Fibroblast of lung (primary cell): ENCODE results near the gene FBXO31. TPM values are rescaled to one million over a fixed set of nuclear protein-coding genes. Genes with fewer than 3 reads are reported as not detected.

Experiments
- DNase-seq, 2 donors: peaks; one replicate each; pipeline versions ENCODE4 v3.0.0 to v3.0.0-alpha.2; 2010; ENCODE audit warnings: low read depth in 2 of 2
- H2AFZ ChIP-seq: 2 replicates; pipeline ENCODE4 v1.5.1; 2012; ENCODE audit warnings: low read length, control low read depth, inconsistent platforms
- H3K27ac ChIP-seq: 2 replicates; pipeline ENCODE4 v1.5.1; 2011; ENCODE audit warnings: low read length, control low read depth; ENCODE audit not compliant: insufficient read depth
- H3K27me3 ChIP-seq: 2 replicates; pipeline ENCODE4 v1.5.1; 2011; ENCODE audit warnings: mild to moderate bottlenecking, low read length; ENCODE audit not compliant: control insufficient read depth, insufficient read depth
- H3K36me3 ChIP-seq: 2 replicates; pipeline ENCODE4 v1.5.1; 2011; ENCODE audit warnings: low read length; ENCODE audit not compliant: control insufficient read depth, insufficient read depth
- H3K4me1 ChIP-seq: 2 replicates; pipeline ENCODE4 v1.5.1; 2011; ENCODE audit warnings: low read length; ENCODE audit not compliant: control insufficient read depth, insufficient read depth; ENCODE audit errors: extremely low read depth
- H3K4me2 ChIP-seq: 2 replicates; pipeline ENCODE4 v1.5.1; 2011; ENCODE audit warnings: low read length, control low read depth; ENCODE audit not compliant: insufficient read depth; ENCODE audit errors: extremely low read depth
- H3K4me3 ChIP-seq, 4 experiments: fragments of 200-600 bp in 1 of 4; sonication (generic) in 1 of 4; replicated peaks in 1 of 4; 2 replicates each; pipeline ENCODE4 v1.5.1; 2011 to 2016; ENCODE audit warnings: low read length in 4 of 4, low read depth in 3 of 4, mild to moderate bottlenecking in 3 of 4, control low read depth in 2 of 4, inconsistent platforms in 1 of 4, mixed read lengths in 1 of 4; ENCODE audit not compliant: insufficient read depth in 1 of 4; ENCODE audit errors: control extremely low read depth in 1 of 4
- H3K79me2 ChIP-seq: 2 replicates; pipeline ENCODE4 v1.5.1; 2012; ENCODE audit warnings: mild to moderate bottlenecking, low read length, inconsistent platforms; ENCODE audit not compliant: control insufficient read depth, insufficient read depth
- H3K9ac ChIP-seq: 2 replicates; pipeline ENCODE4 v1.5.1; 2011; ENCODE audit warnings: mild to moderate bottlenecking, low read length, control low read depth; ENCODE audit not compliant: insufficient read depth
- H3K9me3 ChIP-seq: 2 replicates; pipeline ENCODE4 v1.5.1; 2012; ENCODE audit warnings: low read depth, low read length; ENCODE audit not compliant: control insufficient read depth, insufficient read depth
- H4K20me1 ChIP-seq: 2 replicates; pipeline ENCODE4 v1.5.1; 2011; ENCODE audit warnings: low read length; ENCODE audit not compliant: control insufficient read depth, insufficient read depth; ENCODE audit errors: extremely low read depth
- CTCF ChIP-seq, 2 donors: IDR thresholded peaks in 1 of 2; conservative IDR thresholded peaks in 1 of 2; 1 replicate in 1 of 2; 2 replicates in 1 of 2; pipeline ENCODE4 v1.5.1; 2011 to 2012; ENCODE audit warnings: low read length in 2 of 2, control low read depth in 1 of 2, inconsistent platforms in 1 of 2, low read depth in 1 of 2, mild to moderate bottlenecking in 1 of 2
- EZH2 ChIP-seq: IDR thresholded peaks from 2 replicates; pipeline ENCODE4 v1.5.1; 2012; ENCODE audit warnings: low read length, control low read depth, mild to moderate bottlenecking; ENCODE audit errors: missing control alignments
- polyA plus RNA-seq, 2 donors: library from polyadenylated mRNA; depleted of rRNA in 1 of 2; stranded (reverse) in 1 of 2; unstranded in 1 of 2; fragments of >200 nt; gene quantifications; 2 replicates each; pipeline ENCODE4 v1.2.1, GENCODE V29; 2011 to 2012; ENCODE audit warnings: missing spikeins in 1 of 2
- total RNA-seq: library from RNA; depleted of rRNA; stranded (reverse); fragments of >200 nt; gene quantifications from 2 replicates; pipeline ENCODE4 v1.2.1, GENCODE V29; 2014

The FBXO31 gene
- total and polyA plus RNA-seq, 2 donors (not counting 1 experiment from before 2014, with no cell fraction given): 17.6 to 40.3 TPM

GRCh38 chr16:87310610-87311009 is 73.0 kb downstream of the FBXO31 start:
- DNase-seq: no peak
- Histone ChIP-seq H3K27me3 (no peaks in the 10 kb centered on the region), H3K4me2 (no peak overlapping the region), H3K4me3 (no peak overlapping the region), H3K79me2 (no peaks in the 10 kb centered on the region), H3K36me3 (no peaks in the 10 kb centered on the region), H3K9ac (no peak overlapping the region), H3K9me3 (no peaks in the 10 kb centered on the region), H3K4me1 (no peaks in the 10 kb centered on the region), H2AFZ (no peak overlapping the region), H4K20me1 (no peaks in the 10 kb centered on the region), H3K27ac (no peak overlapping the region)
- no peak for TF ChIP-seq EZH2
- TF ChIP-seq CTCF (conservative IDR thresholded peaks at IDR 0.05 in 1 of 2, IDR thresholded peaks at IDR 0.05 in 1 of 2; ENCODE audit: low read depth in 1 of 2, low read length in 2 of 2): no peak

GRCh38 chr16:87309620-87310525 is 73.7 kb downstream of the FBXO31 start:
- Histone ChIP-seq H3K4me3 (no peak overlapping the region), H3K4me2 (no peak overlapping the region), H3K27ac (no peak overlapping the region), H4K20me1 (no peaks in the 10 kb centered on the region), H3K9me3 (no peaks in the 10 kb centered on the region), H2AFZ (no peak overlapping the region), H3K9ac (no peak overlapping the region), H3K79me2 (no peaks in the 10 kb centered on the region), H3K4me1 (no peaks in the 10 kb centered on the region), H3K27me3 (no peaks in the 10 kb centered on the region), H3K36me3 (no peaks in the 10 kb centered on the region)
- DNase-seq: no peak
- TF ChIP-seq CTCF (conservative IDR thresholded peaks at IDR 0.05 in 1 of 2, IDR thresholded peaks at IDR 0.05 in 1 of 2; ENCODE audit: low read depth in 1 of 2, low read length in 2 of 2) (no peak), EZH2 (no peak)

GRCh38 chr16:87308826-87309225 is 74.8 kb downstream of the FBXO31 start:
- Histone ChIP-seq H4K20me1 (no peaks in the 10 kb centered on the region), H2AFZ (no peak overlapping the region), H3K36me3 (no peaks in the 10 kb centered on the region), H3K4me1 (no peaks in the 10 kb centered on the region), H3K9ac (no peak overlapping the region), H3K79me2 (no peaks in the 10 kb centered on the region), H3K27me3 (no peaks in the 10 kb centered on the region), H3K9me3 (no peaks in the 10 kb centered on the region), H3K4me3 (no peak overlapping the region), H3K27ac (no peak overlapping the region), H3K4me2 (no peak overlapping the region)
- no peak for DNase-seq
- TF ChIP-seq EZH2: no peak
- TF ChIP-seq CTCF (conservative IDR thresholded peaks at IDR 0.05 in 1 of 2, IDR thresholded peaks at IDR 0.05 in 1 of 2; ENCODE audit: low read depth in 1 of 2, low read length in 2 of 2): no peak
